Measurements from ENCODE around the gene LCOR. TPM values are rescaled to one million over a fixed set of nuclear protein-coding genes. Genes with fewer than 3 reads are reported as not detected.

Gene LCOR
- total and polyA plus RNA-seq, 2 of the 13 experiments (the other 11 are each of a cell fraction or from before 2014, with no cell fraction given), result 12.4 to 23.7 TPM

DNA sequence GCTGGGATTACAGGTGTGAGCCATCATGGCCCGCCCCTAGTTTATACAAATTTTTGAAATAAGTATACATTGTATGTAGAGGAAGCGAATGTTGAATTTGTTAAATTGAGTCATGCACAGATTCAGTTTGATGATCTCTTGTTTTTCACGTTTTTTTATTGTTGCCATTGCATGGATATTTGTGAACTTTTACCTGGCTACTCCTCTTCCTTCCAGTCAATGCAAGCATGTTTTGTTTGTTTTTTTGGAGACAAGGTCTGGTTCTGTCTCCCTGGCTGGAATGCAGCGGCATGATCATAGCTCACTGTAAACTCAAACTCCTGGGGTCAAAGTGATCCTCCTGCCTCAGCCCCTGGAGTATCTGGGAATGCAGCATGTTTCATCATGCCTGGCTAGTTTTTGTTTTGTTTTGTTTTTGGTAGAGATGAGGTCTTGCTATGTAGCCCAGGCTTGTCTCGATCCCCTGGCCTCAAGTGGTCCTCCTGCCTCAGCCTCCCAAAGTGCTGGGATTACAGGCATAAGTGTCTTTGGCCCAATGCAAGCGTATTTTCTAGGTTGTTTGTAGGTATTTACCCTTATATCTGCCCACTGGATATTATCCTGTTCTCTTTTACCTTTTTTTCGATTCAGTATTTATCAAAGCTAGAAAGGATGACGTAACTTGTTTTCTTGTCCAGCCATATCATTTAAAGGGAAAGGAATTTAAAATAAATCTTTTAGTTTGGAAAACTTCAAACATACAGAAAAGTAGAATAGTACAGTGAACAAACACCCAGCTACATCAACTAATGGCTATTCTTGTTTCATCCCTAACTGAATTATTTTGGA, 11.0 kb downstream of the LCOR start (continued):
- TF ChIP-seq SETDB1 (CRISPR knock-in tag; IDR thresholded peaks at IDR 0.05; ENCODE audit: borderline replicate concordance), result no peak
- TF ChIP-seq, protein P1, sequence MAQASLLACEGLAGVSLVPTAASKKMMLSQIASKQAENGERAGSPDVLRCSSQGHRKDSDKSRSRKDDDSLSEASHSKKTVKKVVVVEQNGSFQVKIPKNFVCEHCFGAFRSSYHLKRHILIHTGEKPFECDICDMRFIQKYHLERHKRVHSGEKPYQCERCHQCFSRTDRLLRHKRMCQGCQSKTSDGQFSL (CRISPR knock-in tag; IDR thresholded peaks at IDR 0.05), result no peak
- 0 out of 2 replicates have a peak, but pooled peaks have one; percentile 31 for TF ChIP-seq DNMT3B (CRISPR knock-in tag; conservative IDR thresholded peaks at IDR 0.05)
- no peak for TF ChIP-seq ZNF737 (CRISPR knock-in tag; IDR thresholded peaks at IDR 0.05; ENCODE audit: borderline replicate concordance)
- no peak for TF ChIP-seq ATAD3A (CRISPR knock-in tag; IDR thresholded peaks at IDR 0.05)
- TF ChIP-seq ZNF678 (CRISPR knock-in tag; IDR thresholded peaks at IDR 0.05), result no peak
- peak; percentile 53; the same call in 1 of the 2 replicates for TF ChIP-seq ZSCAN31 (CRISPR knock-in tag; IDR thresholded peaks at IDR 0.05; ENCODE audit: low read depth)
- TF ChIP-seq ZC3H13 (CRISPR knock-in tag; IDR thresholded peaks at IDR 0.05), result no peak
- no peak for TF ChIP-seq ZNF253 (CRISPR knock-in tag; IDR thresholded peaks at IDR 0.05; ENCODE audit: borderline replicate concordance)
- TF ChIP-seq CHD2 (IDR thresholded peaks at IDR 0.05; ENCODE audit: low read depth, low read length), result no peak
- TF ChIP-seq SNAPC2 (CRISPR knock-in tag; IDR thresholded peaks at IDR 0.05), result no peak
- TF ChIP-seq PRDM10 (CRISPR knock-in tag; IDR thresholded peaks at IDR 0.05; ENCODE audit: low read depth), result peak; percentile 70; the same call in 1 of the 2 replicates
- TF ChIP-seq SMAD1 (CRISPR knock-in tag; IDR thresholded peaks at IDR 0.05; ENCODE audit: borderline replicate concordance, low read depth), result no peak
- no peak for TF ChIP-seq SMARCE1 (IDR thresholded peaks at IDR 0.05; ENCODE audit: borderline replicate concordance)
- TF ChIP-seq CENPT (CRISPR knock-in tag; IDR thresholded peaks at IDR 0.05; ENCODE audit: low read depth), result no peak
- TF ChIP-seq ZNF180 (CRISPR knock-in tag; IDR thresholded peaks at IDR 0.05; ENCODE audit: borderline replicate concordance, low read depth), result no peak
- TF ChIP-seq MEF2D (CRISPR knock-in tag; IDR thresholded peaks at IDR 0.05), result peak; percentile 89
- TF ChIP-seq STAG1 (CRISPR knock-in tag; IDR thresholded peaks at IDR 0.05), result peak; percentile 35
- TF ChIP-seq SMC3 (IDR thresholded peaks at IDR 0.05; ENCODE audit: low read length), result peak; percentile 23; the same call in 1 of the 2 replicates
- TF ChIP-seq MBD4 (IDR thresholded peaks at IDR 0.05; ENCODE audit: borderline replicate concordance, low read length), result 0 out of 2 replicates have a peak, but pooled peaks have one; percentile 42
- no peak for TF ChIP-seq ISX (CRISPR knock-in tag; conservative IDR thresholded peaks at IDR 0.05)
- TF ChIP-seq, protein P2, sequence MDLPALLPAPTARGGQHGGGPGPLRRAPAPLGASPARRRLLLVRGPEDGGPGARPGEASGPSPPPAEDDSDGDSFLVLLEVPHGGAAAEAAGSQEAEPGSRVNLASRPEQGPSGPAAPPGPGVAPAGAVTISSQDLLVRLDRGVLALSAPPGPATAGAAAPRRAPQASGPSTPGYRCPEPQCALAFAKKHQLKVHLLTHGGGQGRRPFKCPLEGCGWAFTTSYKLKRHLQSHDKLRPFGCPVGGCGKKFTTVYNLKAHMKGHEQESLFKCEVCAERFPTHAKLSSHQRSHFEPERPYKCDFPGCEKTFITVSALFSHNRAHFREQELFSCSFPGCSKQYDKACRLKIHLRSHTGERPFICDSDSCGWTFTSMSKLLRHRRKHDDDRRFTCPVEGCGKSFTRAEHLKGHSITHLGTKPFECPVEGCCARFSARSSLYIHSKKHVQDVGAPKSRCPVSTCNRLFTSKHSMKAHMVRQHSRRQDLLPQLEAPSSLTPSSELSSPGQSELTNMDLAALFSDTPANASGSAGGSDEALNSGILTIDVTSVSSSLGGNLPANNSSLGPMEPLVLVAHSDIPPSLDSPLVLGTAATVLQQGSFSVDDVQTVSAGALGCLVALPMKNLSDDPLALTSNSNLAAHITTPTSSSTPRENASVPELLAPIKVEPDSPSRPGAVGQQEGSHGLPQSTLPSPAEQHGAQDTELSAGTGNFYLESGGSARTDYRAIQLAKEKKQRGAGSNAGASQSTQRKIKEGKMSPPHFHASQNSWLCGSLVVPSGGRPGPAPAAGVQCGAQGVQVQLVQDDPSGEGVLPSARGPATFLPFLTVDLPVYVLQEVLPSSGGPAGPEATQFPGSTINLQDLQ (CRISPR knock-in tag; IDR thresholded peaks at IDR 0.05), result no peak
- TF ChIP-seq SYNCRIP (IDR thresholded peaks at IDR 0.05; ENCODE audit: insufficient read depth, low read depth, low read length), result no peak
- peak; percentile 60; the same call in 1 of the 2 replicates for TF ChIP-seq ZNF350 (CRISPR knock-in tag; IDR thresholded peaks at IDR 0.05; ENCODE audit: borderline replicate concordance, low read depth)
